ENCODE measurements around the gene PTPRM.

The PTPRM gene

DNA sequence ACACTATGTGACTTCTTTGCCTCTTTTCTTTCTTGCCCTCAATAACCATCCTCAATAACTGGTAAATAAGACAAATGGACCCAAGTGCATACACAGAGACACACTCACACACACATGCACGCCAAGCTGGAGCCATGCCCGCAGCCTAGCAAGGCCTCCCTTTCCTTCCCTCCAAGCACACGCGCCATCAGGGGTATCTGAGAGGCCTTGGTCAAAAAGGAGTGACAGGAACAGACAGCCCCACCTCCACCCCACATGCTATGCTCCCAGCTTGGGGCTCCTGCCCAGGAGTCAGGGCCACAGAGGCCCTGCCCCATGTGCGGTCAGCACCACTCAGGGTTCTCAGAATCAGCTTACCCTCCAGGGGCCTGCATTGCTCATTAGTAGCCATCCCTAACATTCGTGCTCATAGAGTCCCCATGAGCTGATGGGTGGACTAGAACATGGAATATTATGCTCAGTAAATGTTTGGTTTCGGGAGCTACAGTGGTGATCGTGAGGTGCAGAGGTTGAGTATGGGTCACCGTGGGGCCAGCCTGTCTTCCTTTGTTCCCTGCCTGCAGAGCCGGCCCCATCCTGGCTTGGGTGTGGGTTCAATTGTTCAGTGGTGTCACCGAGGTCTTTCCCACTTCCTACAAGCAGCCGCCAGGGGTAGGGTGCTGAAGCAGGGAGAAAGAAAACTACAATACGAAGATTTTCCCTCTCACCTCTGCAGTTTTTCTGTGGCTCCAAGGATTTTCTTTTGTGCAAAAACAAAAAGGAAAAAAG lies 884.0 kb downstream of the PTPRM start:
- TF ChIP-seq EZH2phosphoT487 (IDR thresholded peaks at IDR 0.05; ENCODE audit: borderline replicate concordance, low read length) (no peak), CTCF (IDR thresholded peaks at IDR 0.05; ENCODE audit: low read depth, low read length, poor library complexity, severe bottlenecking) (no peak)
- Histone ChIP-seq H3K79me2 (ENCODE audit: control insufficient read depth, low read length) (no peaks in the 10 kb centered on the region), H3F3A (ENCODE audit: control insufficient read depth, insufficient read depth) (no peaks in the 10 kb centered on the region), H3K9me3 (ENCODE audit: control insufficient read depth, insufficient read depth, low read length) (no peaks in the 10 kb centered on the region), H3K4me2 (ENCODE audit: low read length) (no peak overlapping the region), H3K27me3 (ENCODE audit: control insufficient read depth, low read length) (no peaks in the 10 kb centered on the region), H3K36me3 (ENCODE audit: control insufficient read depth, low read length) (no peaks in the 10 kb centered on the region), H4K20me1 (ENCODE audit: control insufficient read depth, insufficient read depth, low read depth, low read length) (no peaks in the 10 kb centered on the region), H3K9me2 (replicated peaks; ENCODE audit: control insufficient read depth, low read length) (no peaks in the 10 kb centered on the region), H3K4me1 (ENCODE audit: control insufficient read depth, low read length) (no peaks in the 10 kb centered on the region), H3K27ac (ENCODE audit: low read depth, low read length) (no peak overlapping the region), H3K4me3 (ENCODE audit: low read length) (no peak overlapping the region)

DNA sequence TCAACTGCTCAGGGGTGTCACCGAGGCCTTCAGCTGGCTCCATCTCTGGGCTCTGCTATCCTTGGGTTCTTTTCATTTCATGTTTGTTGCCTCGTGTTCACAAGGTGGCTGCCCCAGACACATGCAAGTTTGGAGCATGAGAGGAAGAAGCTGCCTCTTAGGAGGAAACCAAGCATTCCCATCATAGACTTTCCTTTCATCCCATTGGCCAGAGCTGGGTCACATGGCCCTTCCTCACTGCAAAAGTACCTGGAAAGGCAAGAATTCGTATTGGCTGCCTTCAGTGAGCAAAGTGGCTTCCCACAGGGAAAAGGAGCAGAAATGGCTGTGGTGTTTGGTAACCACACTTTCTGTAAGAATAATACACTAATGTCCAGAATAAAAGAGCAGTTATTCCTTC lies 886.4 kb downstream of the PTPRM start:
- no peaks in the 10 kb centered on the region for H3K27me3 ChIP-seq (ENCODE audit: control insufficient read depth, low read length)
- no peaks in the 10 kb centered on the region for H4K20me1 ChIP-seq (ENCODE audit: control insufficient read depth, insufficient read depth, low read depth, low read length)
- no peaks in the 10 kb centered on the region for H3K9me2 ChIP-seq (replicated peaks; ENCODE audit: control insufficient read depth, low read length)
- no peaks in the 10 kb centered on the region for H3K4me1 ChIP-seq (ENCODE audit: control insufficient read depth, low read length)
- no peaks in the 10 kb centered on the region for H3F3A ChIP-seq (ENCODE audit: control insufficient read depth, insufficient read depth)
- TF ChIP-seq EZH2phosphoT487 (IDR thresholded peaks at IDR 0.05; ENCODE audit: borderline replicate concordance, low read length) (no peak), CTCF (IDR thresholded peaks at IDR 0.05; ENCODE audit: low read depth, low read length, poor library complexity, severe bottlenecking) (no peak)
- no peaks in the 10 kb centered on the region for H3K9me3 ChIP-seq (ENCODE audit: control insufficient read depth, insufficient read depth, low read length)
- H3K36me3 ChIP-seq (ENCODE audit: control insufficient read depth, low read length) = no peaks in the 10 kb centered on the region
- H3K27ac ChIP-seq (ENCODE audit: low read depth, low read length) = no peak overlapping the region
- H3K4me2 ChIP-seq (ENCODE audit: low read length) = no peak overlapping the region
- no peaks in the 10 kb centered on the region for H3K79me2 ChIP-seq (ENCODE audit: control insufficient read depth, low read length)
- no peak overlapping the region for H3K4me3 ChIP-seq (ENCODE audit: low read length)

DNA sequence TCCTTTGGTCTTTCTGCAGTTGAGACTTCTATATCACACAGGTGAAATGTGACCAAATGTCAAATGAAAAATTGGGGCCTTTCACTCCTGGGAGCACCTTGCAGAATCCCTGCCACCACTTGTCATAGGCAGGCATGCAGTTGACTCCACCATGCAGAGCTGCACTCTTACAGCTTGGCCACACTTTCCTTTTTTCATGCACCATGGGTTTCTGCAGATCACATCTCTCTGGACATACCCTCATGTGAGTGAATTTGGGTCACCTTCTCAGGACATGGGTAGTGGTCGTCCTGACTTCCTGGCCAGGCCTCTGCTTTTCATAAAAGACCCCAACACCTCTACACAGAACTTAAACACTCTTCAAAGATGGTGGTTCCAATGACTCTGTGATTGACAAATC lies 887.0 kb downstream of the PTPRM start:
- Histone ChIP-seq H3K4me2 (ENCODE audit: low read length) (no peak overlapping the region), H3K79me2 (ENCODE audit: control insufficient read depth, low read length) (no peaks in the 10 kb centered on the region), H3K36me3 (ENCODE audit: control insufficient read depth, low read length) (no peaks in the 10 kb centered on the region), H3K27ac (ENCODE audit: low read depth, low read length) (no peak overlapping the region), H3K9me2 (replicated peaks; ENCODE audit: control insufficient read depth, low read length) (no peaks in the 10 kb centered on the region), H3F3A (ENCODE audit: control insufficient read depth, insufficient read depth) (no peaks in the 10 kb centered on the region), H3K4me3 (ENCODE audit: low read length) (no peak overlapping the region), H3K9me3 (ENCODE audit: control insufficient read depth, insufficient read depth, low read length) (no peaks in the 10 kb centered on the region), H3K27me3 (ENCODE audit: control insufficient read depth, low read length) (no peaks in the 10 kb centered on the region), H4K20me1 (ENCODE audit: control insufficient read depth, insufficient read depth, low read depth, low read length) (no peaks in the 10 kb centered on the region), H3K4me1 (ENCODE audit: control insufficient read depth, low read length) (no peaks in the 10 kb centered on the region)
- TF ChIP-seq EZH2phosphoT487 (IDR thresholded peaks at IDR 0.05; ENCODE audit: borderline replicate concordance, low read length) = no peak
- no peak for TF ChIP-seq CTCF (IDR thresholded peaks at IDR 0.05; ENCODE audit: low read depth, low read length, poor library complexity, severe bottlenecking)
